GM12872 (cell line): ENCODE data around the gene ARCN1.

Source experiments
- TF ChIP-seq, protein P1 (sequence below): IDR thresholded peaks from 3 replicates; pipeline ENCODE4 v1.5.1; 2011; ENCODE audit warnings: low read depth, mild to moderate bottlenecking, low read length, moderate library complexity; ENCODE audit not compliant: insufficient read depth

The ARCN1 gene

DNA sequence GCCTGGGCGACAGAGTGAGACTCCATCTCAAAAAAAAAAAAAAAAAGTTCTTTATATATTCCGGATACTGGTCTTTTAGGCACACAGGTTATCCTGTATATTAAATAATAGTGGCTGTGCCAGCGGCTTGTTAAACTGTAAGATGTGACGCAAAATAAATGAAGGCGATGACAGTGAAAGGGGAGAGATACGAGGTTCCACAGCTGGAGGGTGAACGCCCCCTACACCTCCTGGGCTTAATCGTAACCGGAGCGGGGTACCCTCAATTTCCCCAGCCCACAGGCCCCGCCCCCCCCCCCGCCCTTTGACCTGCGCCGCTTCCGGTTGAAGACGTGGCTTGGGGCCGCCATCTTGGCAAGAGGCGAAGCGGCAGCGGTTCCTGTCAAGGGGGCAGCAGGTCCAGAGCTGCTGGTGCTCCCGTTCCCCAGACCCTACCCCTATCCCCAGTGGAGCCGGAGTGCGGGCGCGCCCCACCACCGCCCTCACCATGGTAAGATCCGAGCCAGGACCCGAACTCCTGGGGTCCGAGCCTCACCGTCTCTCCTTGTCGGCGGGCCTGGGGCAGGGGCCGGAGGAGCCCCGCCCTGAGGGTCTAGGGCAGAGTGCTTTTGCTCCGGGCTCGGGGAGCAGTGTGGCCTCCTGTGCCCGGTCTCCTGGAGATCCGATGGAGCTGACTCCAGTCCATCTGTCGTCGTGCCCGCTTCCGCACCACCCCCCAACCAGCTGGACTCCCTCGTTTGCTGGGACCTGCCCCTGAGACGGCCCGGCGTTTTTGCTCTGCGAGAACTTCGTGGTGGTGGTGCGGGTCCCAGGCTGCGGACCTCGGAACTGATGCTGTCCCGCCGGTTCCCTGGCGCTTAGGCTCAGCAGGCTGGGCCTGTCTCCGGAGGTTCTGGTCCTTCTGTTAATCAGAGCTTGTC is at the start of gene ARCN1:
Gene ARCN1, plus strand, starts transcription at position 349 of the 920 bp plus-strand sequence. Its CDS starts 139 bp downstream, at position 488.
- TF ChIP-seq, protein P1, sequence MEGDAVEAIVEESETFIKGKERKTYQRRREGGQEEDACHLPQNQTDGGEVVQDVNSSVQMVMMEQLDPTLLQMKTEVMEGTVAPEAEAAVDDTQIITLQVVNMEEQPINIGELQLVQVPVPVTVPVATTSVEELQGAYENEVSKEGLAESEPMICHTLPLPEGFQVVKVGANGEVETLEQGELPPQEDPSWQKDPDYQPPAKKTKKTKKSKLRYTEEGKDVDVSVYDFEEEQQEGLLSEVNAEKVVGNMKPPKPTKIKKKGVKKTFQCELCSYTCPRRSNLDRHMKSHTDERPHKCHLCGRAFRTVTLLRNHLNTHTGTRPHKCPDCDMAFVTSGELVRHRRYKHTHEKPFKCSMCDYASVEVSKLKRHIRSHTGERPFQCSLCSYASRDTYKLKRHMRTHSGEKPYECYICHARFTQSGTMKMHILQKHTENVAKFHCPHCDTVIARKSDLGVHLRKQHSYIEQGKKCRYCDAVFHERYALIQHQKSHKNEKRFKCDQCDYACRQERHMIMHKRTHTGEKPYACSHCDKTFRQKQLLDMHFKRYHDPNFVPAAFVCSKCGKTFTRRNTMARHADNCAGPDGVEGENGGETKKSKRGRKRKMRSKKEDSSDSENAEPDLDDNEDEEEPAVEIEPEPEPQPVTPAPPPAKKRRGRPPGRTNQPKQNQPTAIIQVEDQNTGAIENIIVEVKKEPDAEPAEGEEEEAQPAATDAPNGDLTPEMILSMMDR: no peak

GRCh38 chr11:118522571-118523072 is 49.6 kb upstream of the ARCN1 start:
- TF ChIP-seq, protein P1: peak; percentile 38; the same call in 2 of the 3 replicates

DNA sequence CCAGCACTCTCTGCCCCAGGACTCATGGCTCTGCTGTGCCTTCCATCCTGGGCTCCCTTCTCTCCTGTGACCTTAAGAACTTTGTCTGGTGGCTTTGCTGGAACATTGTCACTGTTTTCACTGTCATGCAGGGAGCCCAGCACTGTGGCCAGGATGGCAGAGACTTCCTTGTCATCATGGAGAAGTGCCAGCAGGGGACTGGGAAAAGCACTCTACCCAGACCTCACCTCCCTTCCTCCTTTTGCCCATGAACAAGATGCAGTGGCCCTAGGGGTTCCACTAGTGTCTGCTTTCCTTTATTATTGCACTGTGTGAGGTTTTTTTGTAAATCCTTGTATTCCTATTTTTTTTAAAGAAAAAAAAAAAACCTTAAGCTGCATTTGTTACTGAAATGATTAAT is 47.9 kb upstream of the ARCN1 start:
- TF ChIP-seq, protein P1: no peak

GRCh38 chr11:118524757-118525470 is 47.3 kb upstream of the ARCN1 start:
- TF ChIP-seq, protein P1: no peak

DNA sequence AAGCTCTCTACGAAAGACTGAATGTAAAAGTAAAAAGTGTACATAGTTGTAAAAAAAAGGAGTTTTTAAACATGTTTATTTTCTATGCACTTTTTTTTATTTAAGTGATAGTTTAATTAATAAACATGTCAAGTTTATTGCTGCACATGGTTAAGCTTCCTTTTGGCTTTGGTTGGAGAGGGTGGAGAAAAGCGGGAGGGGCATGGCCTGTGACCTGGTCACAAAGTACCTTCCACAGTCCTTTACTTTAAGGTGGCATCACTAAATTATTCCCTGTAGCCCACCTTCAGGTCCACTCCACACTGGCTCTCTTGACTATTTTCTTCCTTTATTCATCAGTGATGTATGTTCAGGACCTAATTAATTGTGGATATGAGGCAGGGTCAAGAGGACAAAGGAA is 45.5 kb upstream of the ARCN1 start:
- TF ChIP-seq, protein P1: no peak

DNA sequence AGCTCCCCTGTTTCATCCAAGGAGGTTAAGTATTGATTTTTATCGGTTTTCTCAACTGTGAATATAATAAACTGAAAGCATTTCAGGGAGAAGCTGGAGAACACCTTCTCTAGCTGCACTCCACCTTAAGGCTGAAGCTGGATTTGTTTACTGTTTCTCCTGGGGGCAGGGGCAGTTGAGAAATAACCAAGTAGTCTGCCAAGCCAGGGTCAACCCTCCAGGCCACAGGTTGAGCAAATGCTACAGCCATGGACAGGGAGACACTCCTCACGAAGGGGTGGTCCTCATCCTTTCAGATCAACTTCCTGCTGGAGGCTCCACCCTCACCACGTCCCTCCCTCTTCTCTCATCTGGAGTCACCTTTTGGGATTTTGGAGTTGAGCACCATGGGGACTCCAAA is 45.1 kb upstream of the ARCN1 start, which contains the start of gene TTC36:
Gene TTC36, plus strand, starts transcription at position 366 of the 400 bp plus-strand sequence. Its CDS starts 21 bp downstream, at position 387.
- TF ChIP-seq, protein P1: no peak

DNA sequence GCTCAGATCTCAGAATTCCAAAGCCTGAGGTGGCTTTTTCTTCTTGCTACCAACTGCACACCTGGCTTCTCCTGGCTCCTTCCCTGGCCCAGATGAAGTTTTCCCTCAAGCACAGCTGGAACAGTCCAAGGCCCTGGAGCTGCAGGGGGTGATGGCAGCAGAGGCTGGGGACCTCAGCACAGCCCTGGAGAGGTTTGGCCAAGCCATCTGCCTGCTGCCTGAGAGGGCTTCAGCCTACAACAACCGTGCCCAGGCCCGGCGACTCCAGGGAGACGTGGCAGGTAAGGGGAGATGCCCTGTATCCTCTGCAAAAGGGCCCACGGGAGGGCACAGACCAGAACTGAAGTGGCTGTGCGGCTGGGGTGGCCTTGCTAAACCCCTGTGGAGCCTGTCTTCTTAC is 43.7 kb upstream of the ARCN1 start:
- TF ChIP-seq, protein P1: no peak
